Head of caudate nucleus (tissue), 42 donors: ENCODE results near the gene ARPC5.
"Not testable (repeated sequence)": the region's sequence is repeated elsewhere in the genome, so short reads cannot be mapped to it uniquely, and the experiment has no call there.

ENCODE experiments used
- DNase-seq, 42 donors: peaks; one replicate each; pipeline versions ENCODE4 v3.0.0 to v3.0.0-alpha.2; 2020 to 2021; ENCODE audit warnings: mixed read lengths in 7 of 42
- intact Hi-C: fragments of 100-400 bp; cut with DNase I; formaldehyde crosslinking; loops from one replicate; pipeline ENCODE4 v1.15.0; 2022

The ARPC5 gene

DNA sequence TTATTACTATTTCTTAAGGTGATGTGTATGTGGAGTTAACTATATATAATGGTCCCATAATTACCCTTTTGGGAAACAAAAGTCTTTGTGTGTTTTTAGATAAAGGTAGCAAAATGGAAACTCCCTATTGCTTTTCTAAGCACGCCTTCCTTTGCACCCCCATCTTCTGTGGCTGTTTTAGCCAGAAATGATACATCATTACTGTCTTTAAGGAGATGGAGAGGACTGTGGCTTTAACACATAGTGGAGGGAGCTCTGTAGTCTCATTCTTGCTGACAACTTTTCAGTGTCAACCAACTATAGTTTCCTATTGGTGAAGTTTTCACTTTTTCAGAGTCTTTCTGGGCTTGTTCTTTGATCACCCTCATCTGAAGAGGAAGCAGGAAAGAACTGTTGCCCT lies 16.5 kb upstream of the ARPC5 start:
- DNase-seq = no peak
- intact Hi-C loops = loop anchor here (10.0 kb wide), 2 partner anchors 403 to 573 kb away; partner anchors contain the start of gene TSEN15

DNA sequence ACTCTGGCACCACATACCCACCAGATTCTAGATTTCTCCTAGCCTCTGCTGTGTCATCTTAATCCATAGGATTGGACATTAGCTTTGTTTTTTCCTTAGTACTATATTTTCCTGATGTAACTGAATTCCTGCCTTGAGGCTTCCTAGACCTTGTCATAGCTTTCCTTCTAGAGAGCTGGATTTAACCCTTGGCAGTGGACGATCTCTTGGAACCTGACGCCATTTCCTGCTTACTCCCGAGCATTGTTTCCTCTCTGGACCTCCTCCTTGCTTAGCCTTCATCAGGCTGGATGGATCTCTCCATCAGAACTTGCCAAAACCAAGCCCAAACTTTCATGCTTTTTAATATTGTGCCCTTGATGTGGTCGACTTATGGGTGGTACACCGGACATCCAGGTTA lies 16.0 kb upstream of the ARPC5 start:
- no peak for DNase-seq
- intact Hi-C loops = loop anchor here (10.0 kb wide), 2 partner anchors 403 to 573 kb away; partner anchors contain the start of gene TSEN15

DNA sequence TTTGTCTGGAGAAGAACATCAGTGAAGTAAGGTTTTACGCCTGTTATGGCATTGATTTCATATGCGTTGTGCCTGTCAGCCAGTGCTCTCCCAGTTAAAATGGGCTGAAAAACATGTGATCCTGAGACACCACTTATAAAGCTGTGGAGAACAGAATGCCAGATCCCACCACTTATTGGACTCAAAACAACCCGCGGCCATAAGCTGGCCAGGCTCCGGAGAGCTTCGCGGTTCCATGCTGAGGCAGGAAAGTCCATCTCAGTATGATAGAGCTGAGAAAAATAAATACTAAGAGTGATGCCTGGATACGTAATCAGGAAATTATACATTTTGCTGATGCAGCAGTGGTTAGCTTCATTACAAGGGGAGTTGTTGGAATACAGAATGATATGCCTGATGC lies 12.5 kb upstream of the ARPC5 start:
- no peak for DNase-seq
- intact Hi-C loops = no loop called here

DNA sequence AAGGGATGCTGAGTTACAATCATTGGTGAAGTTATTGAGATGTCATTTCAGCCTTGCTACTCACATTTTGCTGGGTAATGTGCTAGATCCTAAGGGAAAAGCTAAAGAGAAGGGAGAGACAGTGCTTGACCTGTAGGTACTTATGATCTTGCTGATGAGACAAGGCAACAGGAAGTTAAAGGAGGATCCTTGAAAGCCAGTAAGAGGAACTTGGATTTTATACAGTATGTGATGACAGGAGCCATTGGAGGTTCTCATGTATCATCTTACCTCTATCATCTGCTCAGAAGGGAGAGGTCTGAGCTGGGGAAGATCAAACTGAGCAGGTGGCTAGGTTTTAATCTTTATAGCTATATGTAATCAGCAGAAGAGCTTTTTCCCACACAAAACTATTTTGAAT lies 11.2 kb upstream of the ARPC5 start:
- intact Hi-C loops = no loop called here
- DNase-seq = no peak

DNA sequence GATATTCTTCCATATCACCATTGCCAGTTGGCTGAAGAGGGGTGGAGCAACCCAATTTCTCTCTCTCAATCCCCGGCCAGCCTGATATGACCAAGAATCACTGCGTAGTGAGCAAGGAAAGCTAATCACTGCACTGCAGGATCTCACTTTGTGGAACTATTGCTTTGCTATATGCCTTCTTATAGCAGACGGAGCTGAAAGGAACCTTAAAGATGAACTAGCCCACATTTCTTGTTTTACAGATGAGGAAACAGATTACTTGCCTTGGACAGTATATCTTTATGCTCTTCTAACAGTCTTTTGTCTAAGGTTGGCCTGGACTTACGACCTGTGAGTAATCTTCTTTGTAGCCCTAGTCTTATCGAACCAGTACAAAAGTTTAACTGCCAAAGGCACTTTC lies 9.9 kb upstream of the ARPC5 start:
- intact Hi-C loops = no loop called here
- DNase-seq = no peak

DNA sequence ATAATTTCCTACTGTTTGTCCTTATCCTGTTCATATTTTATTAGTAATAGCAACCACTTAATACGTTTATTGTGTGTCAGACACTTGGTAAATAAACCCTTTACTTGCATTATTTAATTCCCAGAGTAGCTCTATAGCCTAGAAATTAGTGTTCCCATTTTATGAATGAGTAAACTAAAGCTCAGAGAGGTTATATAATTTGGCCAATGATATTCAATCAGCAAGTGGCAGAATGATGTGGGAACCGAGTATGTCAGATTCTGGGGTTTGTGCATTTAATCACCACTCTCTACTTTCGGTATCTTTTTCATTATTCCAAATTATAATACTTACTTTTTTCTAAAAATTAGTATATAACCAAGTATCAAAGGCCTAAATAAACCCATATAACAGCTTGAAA lies 6.6 kb upstream of the ARPC5 start:
- intact Hi-C loops = no loop called here
- no peak for DNase-seq

DNA sequence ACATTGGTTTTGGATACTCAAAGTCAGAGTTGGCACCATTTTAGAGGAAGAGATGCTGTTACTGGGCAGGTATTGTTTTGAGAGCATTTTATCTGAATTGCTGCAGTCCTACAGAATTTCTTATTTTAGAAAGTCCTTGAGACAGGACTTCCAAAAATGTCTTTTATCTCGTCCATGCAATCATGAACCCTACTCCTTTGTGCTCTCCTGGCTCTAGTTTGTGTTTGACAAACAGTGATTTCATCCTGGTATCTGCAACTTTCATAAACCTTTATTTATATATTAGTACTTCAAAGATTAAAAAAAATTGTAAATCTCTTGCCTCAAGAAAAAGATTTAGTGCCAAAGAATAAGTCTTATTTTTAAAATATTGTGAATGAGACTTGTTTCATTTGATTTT lies 4.6 kb upstream of the ARPC5 start:
- intact Hi-C loops = no loop called here
- no peak for DNase-seq

DNA sequence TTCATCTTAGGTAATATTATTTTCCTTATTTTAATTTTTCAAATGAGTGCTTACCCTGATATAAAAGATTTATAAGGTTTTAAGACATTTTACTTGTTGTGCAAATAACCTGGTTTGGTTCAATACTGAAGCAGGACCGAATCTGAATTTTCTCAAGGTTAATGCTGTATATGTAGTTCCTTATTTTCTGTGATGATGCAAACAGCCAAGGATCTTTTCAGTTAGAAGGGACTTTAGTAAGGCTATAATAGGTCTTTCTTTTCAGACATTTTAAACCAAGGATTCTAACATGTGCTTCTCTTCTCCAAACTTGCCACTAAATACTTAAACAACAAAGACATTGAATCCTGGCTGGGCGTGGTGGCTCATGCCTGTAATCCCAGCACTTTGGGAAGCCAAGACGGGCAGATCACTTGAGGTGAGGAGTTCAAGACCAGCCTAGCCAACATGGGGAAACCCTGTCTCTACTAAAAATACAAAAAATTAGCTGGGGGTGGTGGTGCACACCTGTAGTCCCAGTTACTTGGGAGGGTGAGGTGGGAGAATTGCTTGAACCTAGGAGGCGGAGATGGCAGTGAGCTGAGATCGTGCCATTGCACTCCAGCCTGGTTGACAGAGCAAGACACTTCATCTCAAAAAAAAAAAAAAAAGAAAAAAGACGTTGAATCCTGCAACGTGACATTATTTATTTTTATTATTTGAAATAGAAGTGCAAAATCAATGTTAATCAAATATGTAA lies 3.2 kb upstream of the ARPC5 start:
- DNase-seq = no peak
- intact Hi-C loops = loop anchor here (10.0 kb wide), 1 partner anchor 166 kb away; the partner anchor contains the start of gene RGL1

DNA sequence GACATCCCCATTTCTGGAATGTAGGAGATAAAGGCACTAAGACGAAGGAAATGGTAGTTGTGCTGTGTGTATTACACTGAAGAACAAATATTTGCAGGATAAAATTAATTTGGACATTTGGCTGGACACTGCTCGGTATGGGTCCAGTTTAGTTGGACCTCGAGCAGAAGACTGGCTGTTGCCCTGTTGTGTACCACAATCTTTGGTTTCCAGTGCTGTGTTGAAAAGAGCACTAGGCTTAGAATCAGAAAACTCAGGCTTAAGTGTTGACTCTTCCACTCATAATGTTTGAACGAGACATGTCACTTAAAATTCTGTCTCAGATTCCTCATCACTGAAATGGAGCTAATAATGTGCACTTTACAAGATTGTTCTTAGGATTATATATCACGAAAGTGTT lies 1.2 kb upstream of the ARPC5 start:
- intact Hi-C loops = loop anchor here (10.0 kb wide), 1 partner anchor 168 kb away; the partner anchor contains the start of gene RGL1
- no peak for DNase-seq

DNA sequence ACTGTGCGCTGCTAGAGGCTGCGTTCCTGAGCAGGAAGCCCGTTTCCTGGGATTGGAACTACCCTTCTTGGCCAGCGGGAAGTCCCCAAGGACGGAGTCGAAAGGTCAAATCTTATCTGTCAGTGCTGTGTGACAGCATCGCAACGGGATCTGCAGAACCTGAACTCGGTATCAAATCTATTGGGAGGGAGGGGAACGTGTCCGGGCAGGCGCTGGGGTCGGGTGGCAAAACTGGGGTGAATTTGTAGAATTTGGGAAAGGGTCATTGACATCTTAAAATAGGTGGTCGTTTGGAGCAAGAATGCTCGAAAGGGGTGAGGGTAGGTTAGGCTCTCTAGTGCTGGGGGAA lies 725 bp upstream of the ARPC5 start:
- intact Hi-C loops = loop anchor here (10.0 kb wide), 1 partner anchor 168 kb away; the partner anchor contains the start of gene RGL1
- no peak for DNase-seq

DNA sequence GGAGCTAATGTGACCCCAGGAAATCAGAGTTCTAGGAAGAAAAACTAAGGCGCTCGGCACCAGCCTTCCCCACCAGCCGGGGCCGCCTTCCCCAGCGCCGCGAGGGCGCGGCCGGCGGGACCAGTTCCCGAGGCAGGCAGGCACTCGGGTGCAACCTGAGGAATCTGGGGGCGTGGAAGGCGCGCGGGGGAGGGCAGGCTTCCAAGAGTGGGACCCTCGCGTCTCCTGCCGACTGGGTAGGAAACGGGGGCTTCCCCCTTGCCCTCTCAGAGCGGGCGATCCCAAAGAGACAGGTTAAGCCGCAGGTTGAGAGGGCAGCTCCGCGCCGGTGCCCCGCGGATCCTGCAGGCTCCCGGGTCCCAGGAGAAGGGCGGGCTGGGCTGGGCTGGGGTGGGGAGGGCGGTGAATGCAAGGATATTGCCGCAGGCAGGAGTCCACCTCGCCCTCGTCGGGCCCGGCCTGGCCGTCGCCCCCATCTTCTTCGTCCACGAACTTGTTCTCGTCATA lies 431 bp downstream of the ARPC5 start:
- intact Hi-C loops = loop anchor here (10.0 kb wide), 1 partner anchor 170 kb away; the partner anchor contains the start of gene RGL1
- peak in 41 of 42 donors; percentile 18 to 74 (median 54) for DNase-seq

DNA sequence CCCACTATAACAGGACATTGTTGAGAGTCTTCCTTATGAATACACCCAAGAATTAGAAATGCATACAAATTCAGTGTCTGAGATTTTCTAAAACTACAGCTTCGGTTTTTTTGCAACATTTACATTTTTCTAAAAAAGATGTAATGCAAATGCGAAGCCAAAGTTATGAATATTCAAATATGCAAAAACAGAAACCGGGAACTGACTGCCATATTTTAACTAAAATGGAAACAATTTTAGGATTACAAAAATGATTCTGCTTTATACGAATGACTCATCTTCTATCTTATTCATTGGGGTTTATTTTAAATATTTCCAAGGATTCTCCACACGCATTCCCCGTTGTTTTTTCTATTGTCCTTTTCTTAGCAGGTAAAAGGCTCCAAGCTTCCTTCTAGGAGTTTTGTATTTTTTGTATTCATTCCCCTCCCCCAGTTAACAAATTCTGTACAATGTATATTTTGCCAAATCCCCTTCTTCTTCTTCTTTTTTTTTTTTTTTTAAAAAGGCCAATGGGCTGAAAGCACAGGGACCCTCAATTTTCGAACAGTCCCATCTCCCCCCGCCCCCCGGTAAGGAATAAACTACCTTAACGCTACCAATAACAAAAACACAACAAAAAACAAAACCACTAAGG lies 1.0 kb downstream of the ARPC5 start:
- DNase-seq = no peak
- intact Hi-C loops = loop anchor here (10.0 kb wide), 1 partner anchor 170 kb away; the partner anchor contains the start of gene RGL1

DNA sequence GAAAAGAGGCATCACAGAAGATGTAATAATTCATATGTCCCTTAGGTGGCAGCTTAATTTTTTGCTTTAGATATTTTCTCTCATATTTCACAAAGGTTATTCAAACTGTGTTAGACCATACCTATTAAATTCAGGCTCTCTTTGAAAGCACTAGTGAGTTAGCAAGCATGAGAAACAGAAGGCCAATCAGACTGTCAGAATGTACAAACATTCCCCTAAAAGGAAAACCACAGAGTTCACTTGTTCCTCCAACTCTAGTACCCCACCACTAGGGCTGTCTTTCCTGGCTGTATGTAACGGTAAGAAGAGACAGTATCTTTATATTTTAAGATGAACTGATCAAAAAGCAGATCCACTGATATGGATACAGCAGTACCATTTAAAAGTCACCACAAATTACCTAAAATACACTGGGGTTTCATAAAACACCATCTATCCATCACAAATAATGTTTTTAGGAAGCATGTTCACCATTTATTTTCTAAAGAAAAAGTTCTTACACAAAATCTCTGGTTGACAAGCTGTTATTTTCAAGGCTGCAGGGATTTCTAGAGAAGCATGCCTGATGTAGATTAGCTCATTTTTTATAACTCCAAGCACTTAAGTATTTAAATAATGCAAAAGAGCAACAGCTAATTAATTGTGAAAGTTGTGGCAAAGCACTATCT lies 1.8 kb downstream of the ARPC5 start:
- peak in 10 of 42 donors; percentile 21 to 77 (median 46) for DNase-seq
- intact Hi-C loops = loop anchor here (10.0 kb wide), 1 partner anchor 171 kb away; the partner anchor contains the start of gene RGL1

DNA sequence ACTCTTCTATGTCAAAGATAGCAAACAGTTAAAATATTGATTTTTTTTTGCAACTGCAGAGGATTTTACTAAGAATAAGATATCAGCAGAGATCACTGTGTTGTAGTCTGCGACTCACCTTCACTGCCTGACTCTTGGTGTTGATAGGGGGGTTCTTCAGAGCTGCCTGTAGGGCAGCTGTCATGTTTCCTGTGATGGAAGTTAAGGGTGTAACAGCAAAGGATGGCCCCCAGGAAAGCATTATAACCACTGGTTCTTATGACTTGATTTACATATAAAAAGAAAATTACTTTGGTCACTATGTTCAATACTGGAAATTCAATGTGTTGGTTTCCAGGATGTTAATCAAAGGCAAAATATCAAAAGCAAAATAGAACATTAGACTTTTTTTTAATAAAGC lies 2.6 kb downstream of the ARPC5 start:
- no peak for DNase-seq
- intact Hi-C loops = loop anchor here (10.0 kb wide), 1 partner anchor 172 kb away; the partner anchor contains the start of gene RGL1

DNA sequence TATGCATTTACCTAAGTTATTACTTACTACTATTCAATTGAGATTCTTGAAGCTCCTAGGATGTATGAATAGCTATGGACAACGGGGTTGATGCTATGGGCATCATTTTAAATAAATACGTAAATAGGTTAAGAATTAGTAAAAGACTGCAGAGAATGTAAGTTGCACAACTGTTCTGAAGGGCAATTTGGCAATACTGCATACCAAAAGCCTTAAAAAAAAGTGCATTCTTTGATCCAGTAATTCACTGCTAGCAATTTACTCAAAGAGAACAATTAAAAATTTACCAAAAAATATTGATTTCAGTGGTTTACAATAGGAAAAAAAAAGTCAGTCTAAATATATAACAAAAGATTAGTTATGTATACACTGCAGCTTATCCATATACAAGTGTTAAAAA lies 3.5 kb downstream of the ARPC5 start:
- DNase-seq = no peak
- intact Hi-C loops = loop anchor here (10.0 kb wide), 1 partner anchor 173 kb away; the partner anchor contains the start of gene RGL1

DNA sequence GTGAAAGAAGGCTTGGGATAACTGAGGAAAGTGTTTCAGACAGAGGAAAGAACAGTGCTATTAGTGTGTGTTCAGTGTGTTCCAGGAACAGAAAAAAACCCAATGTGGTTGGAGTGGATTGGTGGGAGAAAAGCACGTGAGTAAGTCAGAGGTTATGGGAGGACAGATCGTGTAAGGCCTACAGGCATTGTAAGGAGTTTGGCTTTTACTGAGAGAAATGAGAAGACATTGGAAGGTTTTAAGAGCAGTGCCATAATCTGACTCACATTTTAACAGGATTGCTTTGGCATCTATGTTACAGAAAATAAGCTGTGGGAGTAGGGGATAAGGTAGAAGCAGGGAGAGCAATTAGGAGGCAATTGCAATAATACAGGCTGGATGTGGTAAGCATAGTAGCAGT lies 4.8 kb downstream of the ARPC5 start:
- DNase-seq = peak in 10 of 42 donors; percentile 28 to 63 (median 47)
- intact Hi-C loops = loop anchor here (10.0 kb wide), 1 partner anchor 174 kb away; the partner anchor contains the start of gene RGL1

DNA sequence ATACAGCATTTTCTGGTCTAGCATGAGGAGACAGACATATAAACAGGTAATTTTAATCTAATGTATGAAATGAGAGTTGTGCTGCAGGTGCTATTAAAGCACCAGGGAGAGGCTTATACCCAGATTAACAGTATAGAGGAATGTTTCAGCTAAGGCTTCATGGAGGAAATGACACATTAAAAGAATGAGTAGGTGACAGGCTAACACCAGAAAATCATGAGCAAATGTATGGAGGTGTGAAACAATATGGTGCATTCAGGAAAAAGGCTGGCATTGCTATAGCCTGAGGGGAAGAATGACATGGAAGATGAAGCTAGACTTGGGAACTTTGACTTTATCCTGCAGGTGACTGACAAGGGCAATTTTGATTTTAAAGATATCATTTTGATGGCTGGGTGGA lies 7.0 kb downstream of the ARPC5 start:
- intact Hi-C loops = loop anchor here (5.0 kb wide), 1 partner anchor 156 kb away; the partner anchor contains the start of gene SMG7
- no peak for DNase-seq

DNA sequence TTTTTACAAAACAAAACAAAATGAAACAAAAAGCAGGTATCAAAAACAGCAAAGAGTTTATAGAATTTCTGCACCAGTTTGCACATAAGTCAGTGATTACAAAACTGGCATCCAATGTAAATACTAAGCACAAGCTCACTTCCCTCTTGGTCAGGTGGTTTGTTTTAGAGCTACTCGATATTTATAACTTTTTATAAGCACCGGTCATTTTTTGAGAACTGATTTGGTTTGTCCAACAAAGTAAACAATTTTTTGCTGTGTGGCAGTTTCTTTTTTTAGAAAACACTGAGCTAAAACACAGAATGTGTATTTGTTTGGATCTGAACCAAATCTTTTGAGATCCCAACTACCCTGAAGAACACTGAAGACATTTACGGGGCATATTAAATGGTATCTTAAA lies 9.3 kb downstream of the ARPC5 start:
- not testable (repeated sequence) for DNase-seq
- intact Hi-C loops = loop anchor here (5.0 kb wide), 1 partner anchor 154 kb away; the partner anchor contains the start of gene SMG7
